Vagina (tissue), 2 donors: ENCODE measurements around the gene ITPK1.

Experiments
- POLR2A ChIP-seq, 2 donors: fragments of 450-650 bp; IDR thresholded peaks; one replicate each; pipeline ENCODE4 v1.6.1; 2017; ENCODE audit warnings: antibody characterized with exemption in 2 of 2, mild to moderate bottlenecking in 2 of 2, moderate library complexity in 2 of 2
- POLR2AphosphoS5 ChIP-seq, 2 donors: sonication (generic); formaldehyde crosslinking; IDR thresholded peaks; one replicate each; pipeline ENCODE4 v1.9.0; 2017; ENCODE audit warnings: antibody characterized with exemption in 2 of 2, mild to moderate bottlenecking in 2 of 2, low read depth in 1 of 2; ENCODE audit not compliant: insufficient read depth in 1 of 2
- TF ChIP-seq, protein P1 (sequence below), 3 experiments: fragments of 450-650 bp in 2 of 3; fragments of 200-600 bp in 1 of 3; sonication (generic) in 1 of 3; IDR thresholded peaks; one replicate each; pipeline ENCODE4 v1.5.1; 2017 to 2019; ENCODE audit warnings: antibody characterized with exemption in 3 of 3, mild to moderate bottlenecking in 2 of 3, moderate library complexity in 2 of 3

DNA sequence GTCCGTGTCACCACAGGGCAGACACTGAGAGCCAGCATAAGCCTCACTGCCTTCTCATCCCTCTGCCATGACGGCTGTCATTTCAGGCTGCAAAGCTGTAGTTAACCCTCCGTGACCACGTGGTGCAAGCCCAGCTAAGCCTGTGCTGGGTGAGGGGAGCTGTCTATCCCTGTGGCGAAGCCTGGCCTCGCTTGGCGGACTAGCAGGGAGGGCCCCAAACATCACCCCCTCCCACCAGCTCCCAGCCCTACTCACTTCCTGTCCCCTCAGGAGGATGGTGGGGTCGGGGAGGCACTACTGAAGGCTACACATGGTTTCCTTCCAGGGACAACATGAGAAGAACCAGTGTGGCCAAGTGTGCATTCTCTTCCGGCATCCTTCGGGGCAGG is 104.6 kb downstream of the ITPK1 start:
- TF ChIP-seq, protein P1, sequence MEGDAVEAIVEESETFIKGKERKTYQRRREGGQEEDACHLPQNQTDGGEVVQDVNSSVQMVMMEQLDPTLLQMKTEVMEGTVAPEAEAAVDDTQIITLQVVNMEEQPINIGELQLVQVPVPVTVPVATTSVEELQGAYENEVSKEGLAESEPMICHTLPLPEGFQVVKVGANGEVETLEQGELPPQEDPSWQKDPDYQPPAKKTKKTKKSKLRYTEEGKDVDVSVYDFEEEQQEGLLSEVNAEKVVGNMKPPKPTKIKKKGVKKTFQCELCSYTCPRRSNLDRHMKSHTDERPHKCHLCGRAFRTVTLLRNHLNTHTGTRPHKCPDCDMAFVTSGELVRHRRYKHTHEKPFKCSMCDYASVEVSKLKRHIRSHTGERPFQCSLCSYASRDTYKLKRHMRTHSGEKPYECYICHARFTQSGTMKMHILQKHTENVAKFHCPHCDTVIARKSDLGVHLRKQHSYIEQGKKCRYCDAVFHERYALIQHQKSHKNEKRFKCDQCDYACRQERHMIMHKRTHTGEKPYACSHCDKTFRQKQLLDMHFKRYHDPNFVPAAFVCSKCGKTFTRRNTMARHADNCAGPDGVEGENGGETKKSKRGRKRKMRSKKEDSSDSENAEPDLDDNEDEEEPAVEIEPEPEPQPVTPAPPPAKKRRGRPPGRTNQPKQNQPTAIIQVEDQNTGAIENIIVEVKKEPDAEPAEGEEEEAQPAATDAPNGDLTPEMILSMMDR (IDR thresholded peaks at IDR 0.05) = no peak
- TF ChIP-seq POLR2A (IDR thresholded peaks at IDR 0.05) (no peak), POLR2AphosphoS5 (IDR thresholded peaks at IDR 0.05; ENCODE audit: insufficient read depth in 1 of 2, low read depth in 1 of 2) (no peak)
